ENCODE measurements around the gene ERC1.

DNA sequence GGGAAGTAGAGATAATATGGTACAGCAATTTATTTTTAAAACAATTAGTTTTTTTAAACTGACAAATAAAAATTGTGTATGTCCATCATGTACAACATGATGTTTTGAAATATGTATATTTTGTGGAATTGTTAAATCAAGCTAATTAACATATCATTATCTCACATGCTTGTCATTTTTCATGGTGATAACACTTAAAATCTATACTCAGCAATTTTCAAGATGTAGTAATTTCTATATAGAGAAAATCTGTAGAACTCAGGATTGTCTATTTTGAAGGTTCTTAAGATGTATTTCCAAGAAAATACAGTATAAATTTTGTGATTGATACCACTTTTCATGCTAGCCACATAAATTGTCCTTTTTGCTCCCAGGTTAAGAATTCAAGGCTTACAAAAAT, 356.3 kb downstream of the ERC1 start:
- TF ChIP-seq, protein P1, sequence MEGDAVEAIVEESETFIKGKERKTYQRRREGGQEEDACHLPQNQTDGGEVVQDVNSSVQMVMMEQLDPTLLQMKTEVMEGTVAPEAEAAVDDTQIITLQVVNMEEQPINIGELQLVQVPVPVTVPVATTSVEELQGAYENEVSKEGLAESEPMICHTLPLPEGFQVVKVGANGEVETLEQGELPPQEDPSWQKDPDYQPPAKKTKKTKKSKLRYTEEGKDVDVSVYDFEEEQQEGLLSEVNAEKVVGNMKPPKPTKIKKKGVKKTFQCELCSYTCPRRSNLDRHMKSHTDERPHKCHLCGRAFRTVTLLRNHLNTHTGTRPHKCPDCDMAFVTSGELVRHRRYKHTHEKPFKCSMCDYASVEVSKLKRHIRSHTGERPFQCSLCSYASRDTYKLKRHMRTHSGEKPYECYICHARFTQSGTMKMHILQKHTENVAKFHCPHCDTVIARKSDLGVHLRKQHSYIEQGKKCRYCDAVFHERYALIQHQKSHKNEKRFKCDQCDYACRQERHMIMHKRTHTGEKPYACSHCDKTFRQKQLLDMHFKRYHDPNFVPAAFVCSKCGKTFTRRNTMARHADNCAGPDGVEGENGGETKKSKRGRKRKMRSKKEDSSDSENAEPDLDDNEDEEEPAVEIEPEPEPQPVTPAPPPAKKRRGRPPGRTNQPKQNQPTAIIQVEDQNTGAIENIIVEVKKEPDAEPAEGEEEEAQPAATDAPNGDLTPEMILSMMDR (IDR thresholded peaks at IDR 0.05), result no peak
- TF ChIP-seq POLR2AphosphoS5 (IDR thresholded peaks at IDR 0.05) (no peak), POLR2A (IDR thresholded peaks at IDR 0.05) (no peak)
